KG1 (cell line): ENCODE measurements around the gene GCK.
A peak's percentile ranks its signal among the peaks of the same experiment; 100 is the strongest.
"Not testable (repeated sequence)": the region's sequence is repeated elsewhere in the genome, so short reads cannot be mapped to it uniquely, and the experiment has no call there.

Experiments
- DNase-seq: peaks from one replicate; lab custom pipeline; 2025; lab: John Stamatoyannopoulos, UW

GCK gene

DNA sequence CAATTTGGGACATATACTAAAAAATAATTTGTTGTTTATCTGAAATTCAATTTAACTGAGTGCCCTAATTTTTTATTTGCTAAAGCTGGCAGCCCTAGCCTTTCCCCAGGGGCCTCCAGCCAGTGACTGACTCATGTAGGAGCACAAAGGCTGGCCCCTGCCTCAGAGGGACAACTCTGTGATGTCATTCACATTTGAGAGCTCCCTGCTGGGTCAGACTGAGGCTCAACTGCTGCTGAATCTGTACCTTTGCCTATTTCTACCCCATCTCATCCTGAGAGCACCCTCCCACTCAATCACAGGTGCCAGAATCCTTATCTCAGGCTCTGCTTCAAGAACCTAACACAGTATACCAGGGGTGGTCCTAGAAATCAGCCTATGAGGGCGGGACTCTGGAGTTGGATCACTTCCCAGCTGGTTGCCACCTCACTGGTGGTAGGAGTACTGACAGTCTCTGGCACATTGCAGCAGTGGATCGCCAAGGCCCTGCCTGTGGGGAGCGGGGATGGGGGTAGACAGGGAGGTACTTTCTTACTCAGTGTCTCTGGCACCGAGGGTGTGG is 11.6 kb downstream of the GCK start:
- DNase-seq: no peak

DNA sequence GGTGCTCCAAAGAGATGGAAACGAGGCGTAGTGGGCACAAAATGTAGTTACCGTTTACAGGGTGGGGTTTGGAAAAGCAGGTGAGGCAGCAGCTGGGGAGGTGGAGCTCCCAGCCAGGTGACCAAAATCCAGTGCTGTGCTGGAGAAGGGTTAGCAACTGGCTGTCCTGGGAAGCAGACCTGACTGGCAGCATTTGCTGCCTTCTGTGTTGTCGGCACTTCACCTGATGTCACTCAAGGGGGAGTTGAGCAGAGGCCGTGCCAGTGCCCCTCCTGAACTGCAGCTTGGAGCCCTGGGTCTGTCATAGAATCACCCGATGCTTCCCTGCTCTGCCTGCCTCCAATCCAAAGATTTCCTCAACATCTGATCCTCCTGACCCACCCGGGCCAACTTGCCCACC is 12.8 kb downstream of the GCK start:
- no peak for DNase-seq

DNA sequence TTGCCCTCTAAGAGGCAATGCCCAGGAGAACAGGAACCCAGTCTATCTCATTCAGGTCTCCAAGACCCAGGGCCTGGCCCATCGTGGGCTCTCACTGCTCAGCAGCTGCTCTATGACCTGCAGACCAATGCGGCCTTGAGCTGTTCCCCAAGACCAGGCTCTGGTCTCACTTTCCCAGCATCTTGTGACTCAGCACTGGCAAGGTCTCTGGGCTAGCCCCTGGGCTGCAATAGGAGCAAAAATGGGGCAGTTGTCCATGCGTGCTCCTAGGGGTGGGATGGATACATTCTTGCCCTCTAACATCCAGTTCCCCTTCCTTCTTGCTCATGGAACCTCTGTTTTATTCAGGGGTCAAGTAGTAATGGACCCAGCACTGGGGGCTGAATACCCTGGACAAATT is 13.5 kb downstream of the GCK start:
- no peak for DNase-seq

DNA sequence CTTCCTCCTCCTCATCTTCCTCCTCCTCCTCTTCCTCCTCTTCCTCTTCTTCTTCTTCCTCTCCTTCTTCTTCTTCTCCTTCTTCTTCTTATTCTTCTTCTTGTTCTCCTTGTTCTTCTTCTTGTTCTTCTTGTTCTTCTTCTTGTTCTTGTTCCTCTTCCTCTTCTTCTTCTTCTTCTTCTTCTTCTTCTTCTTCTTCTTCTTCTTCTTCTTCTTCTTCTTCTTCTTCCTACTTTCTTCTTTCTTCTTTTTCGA is 14.6 kb downstream of the GCK start:
- not testable (repeated sequence) for DNase-seq

DNA sequence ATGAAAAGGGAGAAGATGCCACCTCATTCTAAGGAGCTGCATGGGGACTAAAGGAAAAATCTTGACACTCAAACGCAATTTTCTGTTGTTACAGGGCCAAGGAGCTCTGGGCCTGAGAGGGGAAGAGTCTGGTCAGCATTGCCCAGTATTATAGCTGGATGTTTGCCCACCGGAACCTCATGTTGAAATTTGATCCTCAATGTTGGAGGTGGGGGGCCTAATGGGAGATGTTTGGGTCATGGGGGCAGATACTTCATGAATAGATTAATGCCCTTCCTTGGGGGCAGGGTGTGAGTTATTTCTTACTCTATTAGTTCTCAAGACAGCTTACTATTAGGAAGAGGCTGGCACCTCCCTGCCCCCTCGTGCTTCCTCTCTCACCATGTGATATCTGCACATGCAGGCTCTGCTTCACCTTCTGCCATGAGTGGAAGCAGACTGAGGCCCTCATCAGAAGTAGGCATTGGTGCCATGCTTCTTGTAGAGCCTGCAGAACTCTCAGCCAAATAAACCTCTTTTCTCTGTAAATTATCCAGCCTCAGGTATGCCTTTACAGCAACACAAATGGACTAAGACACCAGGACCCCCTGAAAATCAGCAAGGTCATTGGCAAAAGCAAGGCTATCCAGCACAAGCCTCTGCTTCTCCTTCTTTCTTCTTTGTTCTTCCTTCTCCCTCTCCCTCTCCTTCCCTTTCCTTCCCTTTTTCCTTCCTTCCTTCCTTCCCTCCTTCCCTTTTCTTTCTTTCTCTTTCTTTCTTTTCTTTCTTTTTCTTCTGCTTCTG is 15.1 kb downstream of the GCK start:
- no peak for DNase-seq

DNA sequence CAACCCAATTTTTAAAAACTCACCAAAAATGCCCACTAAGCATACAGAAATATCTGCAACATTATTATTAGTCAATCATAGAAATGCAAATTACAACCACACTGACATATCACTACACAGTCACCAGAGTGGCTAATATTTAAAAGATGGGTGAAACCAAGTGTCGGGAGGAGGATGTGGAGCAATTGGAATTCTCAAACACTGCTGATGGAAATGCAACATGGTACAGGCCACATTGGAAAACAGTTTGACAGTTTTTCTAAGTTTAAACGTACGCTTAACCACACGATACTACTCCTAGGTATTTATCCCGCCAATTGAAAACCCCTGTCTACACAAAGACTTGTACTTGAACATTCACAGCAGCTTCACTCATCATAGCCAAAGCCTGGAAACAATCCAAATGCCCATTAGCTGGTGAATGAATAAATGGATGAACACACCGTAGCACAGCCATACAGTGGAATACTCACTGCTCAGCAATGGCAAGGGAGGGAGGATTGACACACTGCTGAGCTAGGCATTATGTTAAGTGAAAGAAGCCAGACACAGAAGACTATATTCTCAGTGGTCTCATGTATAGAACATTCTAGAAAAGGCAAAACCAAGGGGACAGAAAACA is 16.3 kb downstream of the GCK start:
- no peak for DNase-seq

DNA sequence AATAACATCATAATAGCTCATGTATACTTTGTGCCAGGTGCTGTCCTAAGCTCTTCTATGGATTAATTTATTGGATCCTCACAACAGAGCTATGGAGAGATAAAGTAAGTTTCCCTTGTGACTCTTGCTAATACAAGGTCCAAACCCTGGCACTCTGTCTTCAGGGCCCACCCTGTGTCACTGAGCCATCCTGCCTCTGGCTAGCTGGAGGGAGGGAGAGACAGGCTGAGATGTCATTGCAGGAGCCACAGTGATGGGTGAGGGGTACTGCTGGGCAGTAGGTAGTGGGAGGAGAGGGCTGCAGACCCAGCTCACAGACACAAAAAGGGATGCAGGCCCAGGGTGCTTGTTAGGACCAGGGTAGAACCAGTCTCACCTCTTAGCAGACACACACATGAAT is 16.9 kb downstream of the GCK start:
- no peak for DNase-seq

DNA sequence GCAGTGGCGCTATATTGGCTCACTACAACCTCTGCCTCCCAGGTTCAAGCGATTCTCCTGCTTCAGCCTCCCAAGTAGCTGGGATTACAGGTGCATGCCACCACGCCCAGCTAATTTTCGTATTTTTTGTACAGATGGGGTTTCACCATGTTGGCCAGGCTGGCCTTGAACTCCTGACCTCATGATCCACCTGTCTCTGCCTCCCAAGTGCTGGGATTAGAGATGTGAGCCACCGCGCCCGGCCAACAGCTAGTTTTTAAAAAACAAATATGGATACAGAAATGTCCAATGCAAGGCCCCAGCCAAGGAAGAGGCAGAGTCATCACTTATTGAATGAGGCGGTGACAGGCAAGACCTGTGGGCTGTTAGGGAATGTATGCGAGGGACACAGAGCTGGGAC is 17.3 kb downstream of the GCK start:
- DNase-seq: not testable (repeated sequence)

DNA sequence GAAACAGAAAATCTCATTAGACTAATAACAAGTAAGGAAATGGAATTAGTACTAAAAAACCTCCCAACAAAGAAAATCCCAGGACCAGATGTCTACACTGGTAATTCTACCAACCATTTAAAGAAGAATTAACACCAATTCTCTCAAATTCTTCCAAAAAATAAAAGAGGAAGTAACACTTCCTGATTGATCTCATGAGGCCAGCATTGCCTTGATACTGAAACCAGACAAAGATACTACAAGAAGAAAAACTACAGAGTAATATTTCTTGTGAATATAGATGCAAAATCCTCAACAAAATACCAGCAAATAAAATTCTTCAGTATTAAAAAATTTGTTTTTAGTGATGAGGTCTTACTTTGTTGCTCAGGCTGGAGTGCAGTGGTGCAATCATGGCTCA is 21.3 kb downstream of the GCK start:
- DNase-seq: peak; percentile 3

DNA sequence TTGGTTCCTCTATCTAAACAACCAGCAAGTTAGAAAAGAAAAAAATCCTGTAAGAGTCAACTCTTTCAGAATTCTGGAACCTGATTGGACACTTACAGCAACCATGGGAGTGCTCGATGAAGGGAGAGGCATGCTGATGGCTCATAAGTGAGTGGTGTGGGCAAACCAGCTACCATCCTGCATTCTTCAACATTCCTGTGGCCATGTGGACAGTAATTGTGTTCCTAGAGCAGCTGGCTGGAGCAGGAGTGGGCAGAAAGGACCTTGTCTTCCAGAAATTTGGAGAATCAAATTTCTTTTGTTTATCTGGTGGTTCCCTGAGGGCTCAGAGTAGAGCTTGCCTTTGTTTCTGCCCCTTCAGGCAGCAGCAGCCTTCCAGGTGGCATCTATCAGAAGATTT is 25.6 kb downstream of the GCK start:
- no peak for DNase-seq

DNA sequence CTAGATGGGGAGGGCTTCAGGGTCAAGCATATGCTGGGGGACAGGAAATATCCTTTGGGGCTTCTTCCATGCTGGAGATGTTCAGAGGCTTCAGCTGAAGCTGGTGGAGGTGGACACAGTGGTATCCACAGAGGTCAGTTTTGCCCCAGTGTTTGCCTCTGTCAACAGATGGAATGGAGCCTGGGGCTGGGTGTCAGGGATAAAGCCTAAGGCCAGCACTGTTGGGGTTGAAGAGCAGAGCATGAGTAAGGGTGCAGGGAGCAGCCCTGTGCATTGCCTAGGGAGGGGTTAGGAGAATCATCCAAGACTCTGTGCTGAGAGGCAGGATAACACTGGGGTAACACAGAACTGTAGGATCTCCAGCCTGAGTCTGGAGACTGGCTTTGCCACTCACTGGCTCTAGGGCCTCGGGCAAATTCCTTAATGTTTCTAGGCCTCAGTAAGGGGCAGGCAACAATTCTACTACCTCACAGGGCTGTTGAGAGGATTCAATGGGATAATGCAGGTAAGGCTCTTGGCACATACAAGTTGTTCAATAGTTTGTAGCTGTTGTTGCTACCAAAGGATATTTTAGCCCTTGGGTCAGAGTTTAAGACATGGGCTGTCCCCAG is 26.3 kb downstream of the GCK start:
- DNase-seq: no peak

DNA sequence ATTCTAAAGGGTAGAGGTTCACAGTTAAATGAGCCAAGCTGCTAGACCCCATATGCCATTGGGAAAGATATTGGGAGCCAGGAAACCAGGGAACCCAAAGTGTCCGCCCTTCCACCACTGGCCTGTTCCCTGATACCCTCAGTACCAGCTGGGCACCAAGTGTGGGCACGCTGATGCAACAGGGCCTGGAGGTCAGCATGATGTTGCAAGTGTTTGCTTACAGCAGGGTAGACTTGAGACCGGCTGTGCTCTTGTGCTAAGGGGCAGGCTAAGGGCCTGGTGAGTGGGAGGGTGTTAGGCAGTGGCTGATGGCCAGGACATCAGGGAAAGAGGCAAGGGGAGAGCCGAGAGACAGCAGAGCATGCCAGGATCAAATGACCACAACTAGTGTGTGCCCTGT is 27.1 kb downstream of the GCK start:
- DNase-seq: no peak

DNA sequence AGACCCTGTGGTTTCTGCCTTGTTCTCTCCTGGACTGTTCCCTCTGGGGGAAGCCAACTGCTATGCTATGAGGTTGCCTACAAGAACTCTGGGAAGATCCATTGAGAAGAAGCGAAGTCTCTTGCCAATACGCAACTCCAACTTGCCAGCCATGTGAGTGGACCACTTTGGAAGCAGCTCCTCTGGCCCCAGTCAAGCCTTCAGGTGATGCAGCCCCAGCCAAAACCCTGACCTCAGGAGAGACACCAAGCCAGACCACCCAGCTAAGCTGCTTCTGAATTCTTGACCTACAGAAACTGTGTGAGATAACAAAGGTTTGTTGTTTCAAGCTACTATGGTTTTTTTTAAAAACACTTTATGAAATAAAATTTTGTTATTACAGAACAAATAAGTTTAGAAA is 27.9 kb downstream of the GCK start:
- no peak for DNase-seq

DNA sequence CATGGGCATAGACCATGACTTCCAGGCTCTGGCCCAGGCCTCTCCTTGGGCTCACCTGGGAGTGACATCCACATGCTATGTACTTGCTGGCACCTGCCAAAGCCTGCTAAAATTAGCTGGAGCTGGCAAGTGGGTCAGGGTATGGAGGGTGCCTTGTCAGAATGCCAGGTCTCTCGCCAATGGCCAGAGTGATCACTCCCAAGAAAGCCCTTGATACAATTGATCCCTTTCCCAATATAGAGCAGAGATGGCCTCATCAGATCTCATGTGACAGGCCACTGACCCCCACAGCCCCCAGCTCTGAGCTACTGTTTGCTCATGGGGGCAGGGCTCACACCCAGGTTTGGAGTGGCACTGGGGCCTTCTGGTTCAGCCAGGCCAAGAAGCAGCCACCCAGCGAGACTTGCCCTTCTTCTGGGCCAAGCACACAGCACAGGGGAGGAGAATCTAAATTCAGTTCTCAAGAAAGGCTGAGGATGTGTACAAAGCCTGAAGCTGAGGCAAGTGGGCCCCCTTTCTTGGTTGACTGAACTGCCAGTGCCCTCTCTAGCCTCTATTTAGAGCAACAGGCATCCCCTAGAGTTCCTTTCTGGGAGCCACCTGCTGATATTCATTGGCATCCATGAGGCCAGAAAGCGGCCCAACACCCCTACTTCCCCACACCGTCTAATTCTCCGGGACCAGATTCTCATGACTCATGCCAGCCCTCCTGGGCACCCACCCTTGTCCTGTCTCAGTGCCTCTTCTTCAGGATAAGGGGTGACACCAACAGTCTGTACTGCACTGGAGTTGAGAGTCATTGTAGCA is 29.2 kb downstream of the GCK start:
- DNase-seq: no peak

DNA sequence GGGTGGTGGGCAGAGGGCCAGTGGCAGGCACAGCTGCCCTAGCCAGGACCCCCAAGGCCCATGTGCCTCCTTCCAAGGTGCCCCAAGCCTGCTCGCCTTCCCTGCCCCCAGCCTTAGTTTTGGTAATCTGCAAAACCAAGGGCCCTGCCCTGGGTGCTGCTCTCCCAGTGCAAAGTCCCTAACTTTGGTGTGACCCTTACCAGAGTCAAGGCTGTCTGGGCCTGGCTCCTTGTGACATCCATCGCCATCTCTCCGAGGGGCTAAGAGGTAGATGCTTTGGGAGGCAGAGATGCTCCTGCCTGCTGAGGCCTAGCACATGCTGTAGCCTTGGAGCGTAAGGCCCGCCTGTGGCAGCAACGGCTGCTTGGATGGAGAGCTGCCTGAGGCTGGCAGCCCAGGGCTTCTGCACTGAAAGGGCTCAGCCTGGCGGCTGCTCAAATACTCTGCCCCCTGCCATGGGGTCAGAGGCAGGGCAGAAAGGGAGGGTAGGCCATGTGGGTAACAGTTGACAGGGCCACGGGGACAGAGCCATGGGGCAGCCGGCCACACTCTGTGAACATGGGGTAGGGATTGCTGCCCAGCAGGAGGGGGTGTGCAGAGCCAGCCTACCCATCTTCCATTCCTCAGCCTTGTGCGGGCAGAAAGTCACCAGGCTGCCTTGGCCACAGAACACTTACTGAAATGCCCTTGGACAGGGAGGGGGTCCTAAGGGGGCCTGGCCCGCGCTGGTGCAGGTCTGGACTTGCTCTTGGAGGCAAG is 30.2 kb downstream of the GCK start:
- DNase-seq: no peak

DNA sequence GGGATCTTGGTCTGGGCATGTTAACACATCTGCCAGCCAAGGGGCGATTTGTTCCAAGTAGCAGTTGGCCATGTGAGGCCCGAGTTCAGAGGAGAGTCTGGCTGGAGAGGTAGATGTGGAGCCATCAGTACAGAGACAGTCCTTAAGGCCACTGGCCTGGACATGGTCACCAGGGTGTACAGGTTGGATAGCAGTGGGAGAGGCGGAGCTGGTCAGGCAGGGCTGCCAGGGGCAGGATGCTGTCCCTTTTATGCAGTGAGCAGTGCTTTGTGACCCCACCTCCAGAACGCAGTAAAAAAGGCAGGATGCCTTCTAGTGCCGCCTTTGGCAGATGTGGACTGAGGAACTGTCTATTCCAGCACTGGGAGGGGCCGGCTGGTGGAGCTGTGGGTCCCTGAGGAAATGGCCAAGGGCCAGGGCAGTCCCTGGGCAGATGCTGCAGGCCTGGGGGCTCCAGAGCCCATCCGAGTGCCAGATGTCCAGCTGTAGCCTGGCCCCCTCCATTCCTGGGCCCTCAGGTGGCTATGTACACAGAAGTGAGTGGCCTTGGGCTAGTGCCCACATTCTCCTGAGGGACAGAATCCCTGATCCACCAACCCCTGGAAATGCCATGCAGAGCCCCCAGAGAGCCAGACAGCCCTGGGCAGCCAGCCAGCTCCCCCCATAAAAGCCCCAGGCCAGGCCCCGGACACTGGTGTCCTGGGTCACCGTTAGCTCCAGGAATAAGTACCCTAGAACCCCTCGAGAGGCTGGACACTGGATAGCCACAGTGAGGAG is 31.0 kb downstream of the GCK start:
- DNase-seq: no peak

DNA sequence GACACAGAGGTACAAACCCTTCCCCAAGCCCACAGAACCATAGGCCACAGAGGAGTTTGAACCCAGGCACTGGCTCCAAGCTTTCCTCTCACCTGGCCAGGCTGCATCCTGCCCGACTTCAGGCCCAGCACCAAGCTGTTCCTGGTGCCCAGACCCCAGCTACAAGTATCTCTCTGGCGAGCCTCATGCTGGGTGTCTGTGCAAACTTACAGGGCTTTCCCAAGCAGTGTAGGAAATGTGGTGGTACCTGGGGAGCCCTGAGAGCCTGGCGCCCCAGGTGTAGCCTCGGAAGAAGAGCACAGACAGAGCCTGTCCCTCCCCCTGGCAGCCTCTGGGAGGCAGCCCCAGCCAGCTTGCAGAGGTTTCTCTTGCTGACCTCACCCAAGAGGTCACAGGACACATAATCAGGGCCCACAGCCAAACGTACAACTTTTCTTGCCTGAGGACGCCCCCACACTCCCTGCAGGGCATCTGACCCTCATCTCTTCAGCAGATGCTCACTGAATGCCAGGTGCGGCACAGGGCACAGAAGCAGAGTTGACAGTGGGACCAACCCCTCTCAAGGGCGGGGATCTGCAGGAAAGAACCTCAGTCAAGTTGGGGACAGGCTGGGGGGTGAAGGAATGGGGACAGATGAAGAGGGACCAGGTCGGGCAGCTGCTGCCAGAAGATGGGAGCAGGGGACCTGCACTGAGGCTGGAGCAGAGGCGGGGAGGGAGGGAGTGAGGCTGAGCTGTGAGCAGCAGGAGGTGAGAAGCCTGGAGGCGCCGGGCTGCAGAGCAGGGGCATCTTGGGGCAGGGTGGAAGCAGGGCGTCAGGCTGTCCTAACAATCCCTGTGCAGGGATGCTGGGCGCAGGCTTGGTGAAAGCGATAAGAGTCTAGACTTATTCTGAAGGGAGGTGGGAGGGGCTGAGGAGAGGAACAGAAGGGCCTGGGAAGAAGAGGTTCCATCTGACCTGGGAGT is 31.8 kb downstream of the GCK start:
- no peak for DNase-seq

DNA sequence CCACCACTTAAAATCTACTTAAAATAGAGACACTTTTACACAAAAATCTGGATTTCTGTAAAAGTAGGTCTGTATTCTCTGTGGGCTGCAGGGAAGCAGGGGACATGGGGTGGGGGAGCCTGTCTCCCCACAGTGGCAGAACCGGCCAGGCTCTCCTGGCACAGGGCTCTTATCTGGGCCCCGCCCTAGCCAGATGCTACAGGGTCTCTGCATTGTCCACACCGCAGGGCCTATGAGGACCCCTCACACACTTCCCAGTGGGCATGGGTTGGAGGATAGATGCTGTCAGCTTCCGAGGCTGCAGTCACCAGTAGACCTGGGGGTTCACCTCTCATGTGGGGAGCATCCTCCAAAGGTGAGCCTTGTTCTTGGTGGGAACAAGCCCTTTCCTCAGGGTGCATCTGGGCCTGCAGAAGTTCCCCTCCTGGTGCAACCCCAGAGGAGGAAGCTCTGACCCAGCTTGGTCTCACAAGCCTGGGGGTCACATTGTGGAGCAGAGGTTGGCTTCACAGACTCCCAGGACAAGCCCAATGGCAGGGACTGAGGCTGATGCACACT is 32.7 kb downstream of the GCK start:
- no peak for DNase-seq
